Naive thymus-derived CD4-positive, alpha-beta T cell (primary cell): ENCODE measurements around the gene CEP43. TPM values are rescaled to one million over a fixed set of nuclear protein-coding genes. Genes with fewer than 3 reads are reported as not detected.
"Not testable (repeated sequence)": the region's sequence is repeated elsewhere in the genome, so short reads cannot be mapped to it uniquely, and the experiment has no call there.

Experiments
- ATAC-seq: fragments of 150-1000 bp; cut with Tn5 transposase; 2 replicates; pipeline ENCODE4 v1.10.0; 2021; ENCODE audit warnings: mild to moderate bottlenecking, moderate library complexity
- CTCF ChIA-PET: fragments of 350-600 bp; sonication (Branson Sonifier 250); formaldehyde crosslinking; loops from one replicate; lab custom pipeline; 2021; ENCODE audit warnings: antibody characterized with exemption; lab: Charles Lee
- POLR2A ChIA-PET: fragments of 350-600 bp; sonication (Branson Sonifier 250); formaldehyde crosslinking; loops from one replicate; lab custom pipeline; 2021; ENCODE audit warnings: antibody characterized with exemption, inconsistent platforms; lab: Charles Lee
- DNase-seq, 9 donors: peaks; one replicate each; pipeline versions ENCODE4 v3.0.0 to v3.0.0-alpha.2; 2020 to 2022; ENCODE audit warnings: mixed read lengths in 1 of 9
- H3K27ac ChIP-seq: one replicate; pipeline ENCODE4 v1.7.0; 2013; ENCODE audit warnings: mild to moderate bottlenecking, low read depth, low read length, moderate library complexity
- H3K27me3 ChIP-seq, 2 donors: one replicate each; pipeline ENCODE4 v1.7.0; 2013; ENCODE audit warnings: low read length in 2 of 2, mild to moderate bottlenecking in 2 of 2, moderate library complexity in 2 of 2; ENCODE audit not compliant: control insufficient read depth in 2 of 2, insufficient read depth in 2 of 2
- H3K36me3 ChIP-seq, 3 experiments: 1 replicate in 2 of 3; 2 replicates in 1 of 3; pipeline ENCODE4 v1.7.0; 2013; ENCODE audit warnings: low read length in 3 of 3, mild to moderate bottlenecking in 3 of 3, moderate library complexity in 1 of 3; ENCODE audit not compliant: insufficient read depth in 3 of 3, control insufficient read depth in 2 of 3
- H3K4me1 ChIP-seq, 2 donors: one replicate each; pipeline ENCODE4 v1.7.0; 2013; ENCODE audit warnings: low read length in 2 of 2, mild to moderate bottlenecking in 2 of 2, moderate library complexity in 1 of 2; ENCODE audit not compliant: control insufficient read depth in 2 of 2, insufficient read depth in 2 of 2
- H3K4me3 ChIP-seq: 2 replicates; pipeline ENCODE4 v1.7.0; 2013; ENCODE audit warnings: mild to moderate bottlenecking, low read length
- H3K9me3 ChIP-seq, 3 experiments: 1 replicate in 2 of 3; 2 replicates in 1 of 3; pipeline ENCODE4 v1.7.0; 2013; ENCODE audit warnings: low read length in 3 of 3; ENCODE audit not compliant: control insufficient read depth in 2 of 3
- H3K27ac Mint-ChIP-seq, 9 donors: one replicate each; pipeline ENCODE4 v1.8.0; 2020 to 2022; ENCODE audit warnings: mixed read lengths in 9 of 9, mild to moderate bottlenecking in 8 of 9, moderate library complexity in 5 of 9, inconsistent platforms in 2 of 9
- H3K27me3 Mint-ChIP-seq, 5 donors: one replicate each; pipeline ENCODE4 v1.8.0; 2021 to 2022; ENCODE audit warnings: mixed read lengths in 5 of 5, mild to moderate bottlenecking in 1 of 5
- H3K36me3 Mint-ChIP-seq, 5 donors: one replicate each; pipeline ENCODE4 v1.8.0; 2020 to 2022; ENCODE audit warnings: mixed read lengths in 5 of 5, mild to moderate bottlenecking in 3 of 5, inconsistent platforms in 1 of 5
- H3K4me1 Mint-ChIP-seq, 7 donors: one replicate each; pipeline ENCODE4 v1.8.0; 2020 to 2022; ENCODE audit warnings: mixed read lengths in 7 of 7, mild to moderate bottlenecking in 3 of 7, inconsistent platforms in 1 of 7
- H3K4me3 Mint-ChIP-seq, 10 donors: one replicate each; pipeline ENCODE4 v1.8.0; 2020 to 2022; ENCODE audit warnings: mild to moderate bottlenecking in 10 of 10, mixed read lengths in 10 of 10, moderate library complexity in 6 of 10, inconsistent platforms in 2 of 10
- H3K9me3 Mint-ChIP-seq, 11 donors: one replicate each; pipeline ENCODE4 v1.8.0; 2020 to 2022; ENCODE audit warnings: mixed read lengths in 11 of 11, mild to moderate bottlenecking in 4 of 11, inconsistent platforms in 1 of 11, moderate library complexity in 1 of 11
- intact Hi-C, 2 donors: fragments of 100-400 bp; cut with micrococcal nuclease; formaldehyde crosslinking; loops; one replicate each; pipeline ENCODE4 v1.15.1; 2023
- polyA plus RNA-seq, 2 donors: library from polyadenylated mRNA; unstranded; fragments of 300-500 nt; fragmentation: Illumina TruSeq; gene quantifications; one replicate each; pipeline ENCODE4 v1.2.3, GENCODE V29; 2021
- total RNA-seq, 6 experiments: library from RNA in 5 of 6; stranded (reverse) in 5 of 6; gene quantifications; 1 replicate in 5 of 6; 2 replicates in 1 of 6; pipeline ENCODE4 v1.2.3 and lab custom pipeline; 2021 to 2026

Gene CEP43, protein sequence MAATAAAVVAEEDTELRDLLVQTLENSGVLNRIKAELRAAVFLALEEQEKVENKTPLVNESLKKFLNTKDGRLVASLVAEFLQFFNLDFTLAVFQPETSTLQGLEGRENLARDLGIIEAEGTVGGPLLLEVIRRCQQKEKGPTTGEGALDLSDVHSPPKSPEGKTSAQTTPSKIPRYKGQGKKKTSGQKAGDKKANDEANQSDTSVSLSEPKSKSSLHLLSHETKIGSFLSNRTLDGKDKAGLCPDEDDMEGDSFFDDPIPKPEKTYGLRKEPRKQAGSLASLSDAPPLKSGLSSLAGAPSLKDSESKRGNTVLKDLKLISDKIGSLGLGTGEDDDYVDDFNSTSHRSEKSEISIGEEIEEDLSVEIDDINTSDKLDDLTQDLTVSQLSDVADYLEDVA
- total RNA-seq, result 10 to 100 TPM; 11.5 to 17.6 (median 15.5) TPM
- 1 to 10 TPM; 3.3 to 3.8 TPM for polyA plus RNA-seq
- total RNA-seq (lab: John Stamatoyannopoulos, UW), result 11.0 reads per million, percentile 38 among the genes with 10 or more reads in this experiment

DNA sequence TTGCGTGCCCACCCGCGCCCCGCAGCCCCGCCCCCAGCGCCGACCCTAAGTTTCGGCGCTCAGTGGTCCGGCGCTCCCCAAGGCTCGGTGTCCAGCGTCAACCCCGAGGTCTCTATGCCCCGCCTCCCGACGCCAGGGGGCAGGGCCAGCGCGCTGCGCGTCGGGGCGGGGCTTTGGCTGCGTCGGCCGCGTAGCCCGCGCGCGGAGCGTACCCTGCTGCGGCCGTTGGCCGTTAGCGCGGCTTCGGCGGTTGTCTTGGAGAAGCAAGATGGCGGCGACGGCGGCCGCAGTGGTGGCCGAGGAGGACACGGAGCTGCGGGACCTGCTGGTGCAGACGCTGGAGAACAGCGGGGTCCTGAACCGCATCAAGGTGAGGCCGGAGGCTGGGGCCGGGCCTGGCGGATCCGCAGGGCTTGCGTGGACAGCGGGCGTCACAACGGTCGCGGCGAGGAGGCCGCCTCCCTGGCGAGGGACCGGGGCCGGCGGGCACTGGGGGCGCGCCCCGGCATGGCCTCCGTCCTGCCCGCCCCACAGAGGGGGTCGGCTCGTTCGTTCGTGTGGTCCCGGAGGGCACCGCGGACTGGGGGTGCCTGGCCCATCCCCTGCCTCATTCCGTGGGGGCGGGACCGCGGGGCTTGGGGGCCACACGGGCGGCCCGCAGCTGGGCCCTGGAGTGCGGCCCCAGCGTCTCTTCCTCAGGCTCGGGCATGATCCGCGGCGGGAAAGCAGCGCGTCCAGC, at the start of gene CEP43:
Gene CEP43 (plus strand): TSS at position 253 of the 739 bp plus-strand sequence. CDS start 16 bp downstream, at position 269.
- Histone ChIP-seq H3K36me3 (peaks cover 0 to 6% (median 4%) of the 10 kb centered on the region in 3 experiments), H3K27me3 (no peaks in the 10 kb centered on the region), H3K27ac (peak within 1 kb of the TSS; percentile 78), H3K4me3 (peak within 1 kb of the TSS; percentile 83), H3K9me3 (no peaks in the 10 kb centered on the region), H3K4me1 (peaks cover 16% of the 10 kb centered on the region in 2 donors)
- peak within 1 kb of the TSS; percentile 61 to 95 (median 81) for H3K27ac Mint-ChIP-seq
- ATAC-seq, result peak; percentile 94
- peak; percentile 64 to 93 (median 81) for DNase-seq
- ChIA-PET CTCF (interaction anchor here (0.7 to 1.6 kb wide), 4 partner anchors 10 to 143 kb away, joined by 3 to 5 read pairs (median 4); no protein-coding TSS in a partner anchor), POLR2A (interaction anchor here (0.8 to 3.0 kb wide), 5 partner anchors 10 to 45 kb away, joined by 3 to 24 read pairs (median 8); partner anchors contain the start of gene RNASET2)
- H3K9me3 Mint-ChIP-seq, result no peaks in the 10 kb centered on the region
- peak within 1 kb of the TSS; percentile 85 to 95 (median 88) for H3K4me3 Mint-ChIP-seq
- peaks cover 0 to 20% (median 11%) of the 10 kb centered on the region in 5 donors for H3K36me3 Mint-ChIP-seq
- H3K4me1 Mint-ChIP-seq, result peaks cover 28 to 38% (median 30%) of the 10 kb centered on the region in 7 donors
- intact Hi-C loops, result loop anchor here (1.0 to 10.0 kb wide), 10 partner anchors 43 to 617 kb away; partner anchors contain the start of genes RNASET2 (in 2 of the 2), RPS6KA2 (in 2 of the 2), CCR6 (in 1 of the 2) and MPC1 (in 1 of the 2)
- no peaks in the 10 kb centered on the region for H3K27me3 Mint-ChIP-seq

DNA sequence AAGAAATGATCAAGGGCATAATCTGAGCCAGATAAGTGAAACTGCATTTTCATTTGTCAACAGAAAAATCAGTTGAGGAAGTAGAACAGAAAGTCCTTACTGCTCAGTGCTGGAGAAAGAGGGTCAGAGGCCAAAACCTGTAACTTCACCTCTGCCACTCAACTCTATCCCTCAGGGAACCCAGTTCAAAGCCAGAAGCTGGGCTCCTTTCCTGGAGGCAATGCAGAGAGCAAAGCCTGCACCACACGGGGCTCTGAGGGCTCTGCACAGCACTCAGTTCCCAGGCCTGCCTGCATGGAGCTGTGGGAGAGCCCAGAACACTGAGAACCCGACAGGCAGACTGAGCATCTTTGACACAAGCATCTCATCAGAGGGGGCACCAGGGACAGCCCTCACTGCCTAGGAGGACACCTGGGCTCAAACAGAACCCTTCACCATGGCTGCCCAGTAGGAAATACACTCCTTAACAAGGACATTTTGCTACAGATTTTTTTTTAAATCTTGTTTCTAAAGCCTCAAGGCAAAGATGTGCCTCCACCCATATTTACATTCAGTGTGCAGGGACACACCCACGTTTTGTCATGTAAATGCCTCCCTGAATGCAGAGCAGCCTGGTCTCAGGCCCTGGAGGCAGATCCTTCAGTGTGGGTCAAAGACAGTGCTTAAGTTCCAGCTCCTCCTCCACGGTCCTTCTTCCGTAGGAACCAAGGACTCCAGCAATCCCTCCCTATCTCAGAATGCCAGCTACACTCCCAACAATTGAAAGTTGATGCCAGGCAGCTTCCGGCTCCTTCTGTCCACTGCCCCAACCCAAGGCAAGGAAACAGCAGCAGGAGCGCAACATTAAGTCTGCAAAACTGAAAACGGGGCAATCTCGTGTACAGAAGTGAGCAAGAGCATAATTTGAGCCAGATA, 49.4 kb upstream of the CEP43 start:
- peak overlapping the region; percentile 92 for H3K27ac ChIP-seq
- POLR2A ChIA-PET, result interaction anchor here (1.4 to 16.2 kb wide), 6 partner anchors 10 to 323 kb away, joined by 3 to 245 read pairs (median 22); partner anchors contain the start of gene RPS6KA2

DNA sequence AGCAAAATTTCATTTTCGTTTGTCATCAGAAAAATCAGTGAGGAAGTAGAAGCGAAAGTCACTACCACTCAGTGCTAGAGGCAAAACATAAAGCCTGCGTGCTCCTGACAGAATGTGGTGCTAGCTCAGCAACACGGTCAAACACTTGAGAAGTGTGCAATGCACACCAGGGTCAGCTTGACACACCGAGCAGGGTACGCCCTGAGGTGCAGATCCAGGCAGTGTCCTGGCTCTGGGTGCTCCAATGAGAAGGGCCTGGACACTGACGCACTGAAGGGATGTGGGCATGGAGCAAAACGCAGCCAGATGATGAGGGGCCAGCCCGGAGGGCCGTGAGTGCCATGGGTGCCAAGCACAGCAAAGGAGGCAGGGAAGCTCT, 48.8 kb upstream of the CEP43 start:
- CTCF ChIA-PET, result interaction anchor here (0.6 to 4.8 kb wide), 4 partner anchors 9 to 164 kb away, joined by 3 to 47 read pairs (median 6); no protein-coding TSS in a partner anchor
- H3K4me1 Mint-ChIP-seq, result peaks cover 42 to 67% (median 64%) of the 10 kb centered on the region in 7 donors

More for the DNA sequence above, 49.4 kb upstream of the CEP43 start:
- no peaks in the 10 kb centered on the region for H3K9me3 ChIP-seq
- H3K4me3 Mint-ChIP-seq, result peak overlapping the region; percentile 51 to 95 (median 84)
- DNase-seq, result peak in 2 of 9 donors; percentile 14 to 44
- H3K36me3 Mint-ChIP-seq, result peaks cover 4 to 46% (median 18%) of the 10 kb centered on the region in 5 donors
- H3K4me1 Mint-ChIP-seq, result peaks cover 42 to 63% (median 58%) of the 10 kb centered on the region in 7 donors
- no peak for ATAC-seq
- no peaks in the 10 kb centered on the region for H3K27me3 Mint-ChIP-seq
- no peaks in the 10 kb centered on the region for H3K9me3 Mint-ChIP-seq
- H3K27ac Mint-ChIP-seq, result peak overlapping the region; percentile 91 to 99 (median 98)
- H3K27me3 ChIP-seq, result no peaks in the 10 kb centered on the region
- H3K4me3 ChIP-seq, result peak overlapping the region; percentile 45
- intact Hi-C loops, result loop anchor here in 1 of 2 donors (1.0 to 10.0 kb wide), 4 partner anchors 10 to 878 kb away; partner anchors contain the start of gene AFDN
- peaks cover 28 to 62% of the 10 kb centered on the region in 2 donors for H3K4me1 ChIP-seq
- H3K36me3 ChIP-seq, result peaks cover 18 to 38% (median 23%) of the 10 kb centered on the region in 3 experiments
- CTCF ChIA-PET, result interaction anchor here (0.6 to 4.8 kb wide), 4 partner anchors 9 to 163 kb away, joined by 3 to 47 read pairs (median 6); no protein-coding TSS in a partner anchor

DNA sequence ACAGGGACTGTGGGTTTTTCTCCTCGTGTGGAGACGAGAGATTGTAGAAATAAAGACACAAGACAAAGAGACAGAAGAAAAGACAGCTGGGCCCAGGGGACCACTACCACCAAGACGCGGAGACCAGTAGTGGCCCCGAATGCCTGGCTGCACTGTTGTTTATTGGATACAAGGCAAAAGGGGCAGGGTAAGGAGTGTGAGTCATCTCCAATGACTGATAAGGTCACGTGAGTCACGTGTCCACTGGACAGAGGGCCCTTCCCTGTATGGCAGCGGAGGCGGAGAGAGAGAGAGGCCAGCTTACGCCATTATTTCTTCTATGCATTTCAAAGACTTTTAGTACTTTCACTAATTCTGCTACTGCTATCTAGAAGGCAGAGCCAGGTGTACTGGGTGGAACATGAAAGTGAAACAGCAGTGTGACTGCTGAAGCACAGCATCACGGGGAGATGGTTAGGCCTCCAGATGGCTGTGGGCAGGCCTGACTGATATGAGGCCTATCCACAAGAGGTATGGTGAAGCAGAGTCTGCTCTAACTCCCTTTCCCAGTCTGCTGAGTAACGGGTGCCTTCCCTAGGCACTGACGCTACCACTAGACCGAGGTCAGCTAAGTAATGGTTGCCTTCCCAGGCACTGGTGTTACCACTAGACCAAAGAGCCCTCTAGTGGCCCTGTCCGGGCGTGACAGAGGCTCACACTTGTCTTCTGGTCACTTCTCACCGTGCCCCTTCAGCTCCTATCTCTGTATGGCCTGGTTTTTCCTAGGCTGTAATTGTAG, 48.1 kb upstream of the CEP43 start:
- Histone ChIP-seq H3K36me3 (peaks cover 13 to 32% (median 19%) of the 10 kb centered on the region in 3 experiments), H3K27ac (peak overlapping the region; percentile 92), H3K4me3 (peak overlapping the region; percentile 45), H3K4me1 (peaks cover 28 to 63% of the 10 kb centered on the region in 2 donors)
- Mint-ChIP-seq H3K27ac (peak overlapping the region; percentile 91 to 99 (median 98)), H3K4me3 (peak overlapping the region; percentile 51 to 95 (median 84)), H3K4me1 (peaks cover 42 to 68% (median 64%) of the 10 kb centered on the region in 7 donors), H3K36me3 (peaks cover 0 to 46% (median 18%) of the 10 kb centered on the region in 5 donors)
- peak; percentile 36 to 78 (median 63) for DNase-seq
- H3K9me3 Mint-ChIP-seq, H3K27me3 Mint-ChIP-seq, H3K27me3 ChIP-seq, H3K9me3 ChIP-seq: not testable (repeated sequence)
- POLR2A ChIA-PET, result interaction anchor here (0.6 to 16.2 kb wide), 7 partner anchors 9 to 324 kb away, joined by 3 to 245 read pairs (median 18); partner anchors contain the start of gene RPS6KA2
- CTCF ChIA-PET, result interaction anchor here (1.1 to 4.8 kb wide), 5 partner anchors 12 to 164 kb away, joined by 3 to 47 read pairs (median 4); no protein-coding TSS in a partner anchor
- peak; percentile 74 for ATAC-seq
- intact Hi-C loops, result loop anchor here (1.0 to 10.0 kb wide), 12 partner anchors 8 to 876 kb away; partner anchors contain the start of genes AFDN (in 1 of the 2) and CEP43 (in 1 of the 2)

More for the DNA sequence above, 48.8 kb upstream of the CEP43 start:
- H3K27me3 Mint-ChIP-seq, result no peaks in the 10 kb centered on the region
- H3K4me3 Mint-ChIP-seq, result peak overlapping the region; percentile 51 to 95 (median 84)
- intact Hi-C loops, result loop anchor here in 1 of 2 donors (1.0 to 10.0 kb wide), 4 partner anchors 9 to 877 kb away; partner anchors contain the start of gene AFDN
- H3K36me3 Mint-ChIP-seq, result peaks cover 0 to 46% (median 20%) of the 10 kb centered on the region in 5 donors
- H3K9me3 Mint-ChIP-seq, result peaks cover 0 to 5% (median 0%) of the 10 kb centered on the region in 11 donors
- peak overlapping the region; percentile 45 for H3K4me3 ChIP-seq
- DNase-seq (peak in 1 of 9 donors; percentile 31), ATAC-seq (peak; percentile 12)
- no peaks in the 10 kb centered on the region for H3K9me3 ChIP-seq
- no peaks in the 10 kb centered on the region for H3K27me3 ChIP-seq
- peak overlapping the region; percentile 91 to 99 (median 98) for H3K27ac Mint-ChIP-seq
- peaks cover 18 to 32% (median 23%) of the 10 kb centered on the region in 3 experiments for H3K36me3 ChIP-seq
- peak overlapping the region; percentile 92 for H3K27ac ChIP-seq
- peaks cover 28 to 63% of the 10 kb centered on the region in 2 donors for H3K4me1 ChIP-seq
- POLR2A ChIA-PET, result interaction anchor here (1.4 to 16.2 kb wide), 6 partner anchors 10 to 323 kb away, joined by 3 to 245 read pairs (median 22); partner anchors contain the start of gene RPS6KA2
